HG03469 (cell line): ENCODE measurements around the gene TBC1D5.
"Not testable (repeated sequence)": the region's sequence is repeated elsewhere in the genome, so short reads cannot be mapped to it uniquely, and the experiment has no call there.

Experiments
- ATAC-seq: cut with Tn5 transposase; IDR thresholded peaks from one replicate; pipeline ENCODE4 v1.9.1; 2021; ENCODE audit warnings: mild to moderate bottlenecking, moderate library complexity, moderate number of reproducible peaks; ENCODE audit not compliant: unreplicated experiment

Gene TBC1D5

DNA sequence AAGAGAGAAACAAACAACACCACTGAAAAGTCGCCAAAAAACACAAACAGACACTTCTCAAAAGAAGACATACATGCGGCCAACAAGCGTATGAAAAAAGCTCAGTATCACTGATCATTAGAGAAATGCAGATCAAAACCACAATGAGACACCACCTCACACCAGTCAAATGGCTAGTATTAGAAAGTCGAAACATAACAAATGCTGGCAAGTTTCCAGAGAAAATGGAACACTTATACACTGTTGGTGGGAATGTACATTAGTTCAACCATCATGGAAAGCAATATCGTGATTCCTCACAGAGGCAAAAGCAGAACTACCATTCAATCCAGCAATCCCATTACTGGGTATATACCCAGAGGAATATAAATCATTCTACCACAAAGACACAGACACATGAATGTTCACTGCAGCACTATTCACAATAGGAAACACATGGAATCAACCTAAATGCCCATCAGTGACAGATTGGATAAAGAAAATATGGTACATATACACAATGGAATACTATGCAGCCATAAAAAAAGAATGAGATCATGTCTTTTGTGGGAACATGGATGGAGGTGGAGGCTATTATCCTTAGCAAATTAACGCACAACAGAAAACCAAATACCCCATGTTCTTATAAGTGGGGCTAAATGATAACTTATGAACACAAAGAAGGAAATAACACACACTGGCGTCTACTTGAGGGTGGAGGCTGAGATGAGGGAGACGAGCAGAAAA lies 93.6 kb downstream of the TBC1D5 start:
- not testable (repeated sequence) for ATAC-seq

DNA sequence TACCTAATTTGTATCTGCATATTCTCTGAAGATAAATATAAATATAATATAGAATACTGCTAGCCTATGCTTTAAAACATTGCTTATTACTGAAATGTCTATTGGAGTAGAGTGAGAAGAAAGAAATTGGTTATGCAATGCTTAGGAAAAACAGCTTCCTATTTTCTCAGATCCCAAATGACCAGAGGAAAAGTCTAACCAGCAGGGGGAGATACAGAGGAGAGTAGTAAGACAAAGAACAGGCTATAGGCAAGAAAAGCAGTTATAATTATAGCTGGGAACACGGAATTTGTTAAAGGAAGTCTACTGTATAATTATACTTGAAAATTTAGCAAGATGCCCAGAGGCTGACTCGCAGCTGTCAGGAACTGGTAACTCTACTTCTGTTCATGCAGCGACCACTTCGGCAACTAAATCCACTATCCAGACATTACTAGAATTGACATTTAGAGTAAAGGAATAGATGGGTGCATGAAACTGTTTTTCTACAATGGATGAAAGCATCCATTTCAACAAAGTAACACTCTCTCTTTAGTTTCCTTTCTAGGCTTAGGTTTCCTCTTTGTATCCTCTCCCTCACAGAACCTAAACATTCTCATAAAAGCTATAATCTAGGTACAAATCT lies 97.2 kb downstream of the TBC1D5 start:
- ATAC-seq: no peak

DNA sequence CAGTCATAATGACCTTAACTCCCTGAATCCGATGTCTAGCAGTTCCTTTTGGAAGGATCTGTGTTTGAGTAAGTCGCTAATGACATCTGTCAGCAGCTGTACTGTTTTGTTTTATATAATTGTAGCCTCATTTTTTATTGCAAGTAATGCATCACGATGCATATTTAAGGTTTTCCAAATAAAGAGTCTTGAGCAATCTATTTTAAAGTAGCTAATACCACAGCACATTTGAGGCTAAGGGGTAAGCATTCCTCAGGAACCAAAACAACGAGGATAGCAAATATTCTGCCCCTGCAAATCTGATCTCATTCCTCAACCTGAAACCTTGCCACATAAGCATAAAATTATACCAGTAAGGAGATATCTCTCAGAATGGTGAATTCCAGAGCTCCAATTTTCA lies 98.7 kb downstream of the TBC1D5 start:
- ATAC-seq: no peak

DNA sequence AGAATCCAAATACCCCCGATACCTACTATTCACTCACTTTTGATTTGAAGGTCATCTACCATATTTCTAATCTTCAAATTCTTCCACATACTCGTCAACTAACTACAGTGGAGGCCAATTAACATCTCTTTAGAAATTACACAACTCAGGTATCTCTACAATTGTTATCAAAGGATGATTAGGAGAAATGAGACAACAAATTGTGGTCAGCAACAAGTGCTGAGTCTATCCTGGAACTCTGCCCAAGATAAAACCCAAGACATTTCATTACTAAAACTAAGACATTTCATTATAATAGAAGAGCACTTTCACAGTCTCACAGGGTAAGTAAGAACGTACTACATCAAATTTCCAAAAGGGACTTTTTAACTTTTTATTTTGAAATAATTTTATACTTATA lies 100.0 kb downstream of the TBC1D5 start:
- no peak for ATAC-seq

DNA sequence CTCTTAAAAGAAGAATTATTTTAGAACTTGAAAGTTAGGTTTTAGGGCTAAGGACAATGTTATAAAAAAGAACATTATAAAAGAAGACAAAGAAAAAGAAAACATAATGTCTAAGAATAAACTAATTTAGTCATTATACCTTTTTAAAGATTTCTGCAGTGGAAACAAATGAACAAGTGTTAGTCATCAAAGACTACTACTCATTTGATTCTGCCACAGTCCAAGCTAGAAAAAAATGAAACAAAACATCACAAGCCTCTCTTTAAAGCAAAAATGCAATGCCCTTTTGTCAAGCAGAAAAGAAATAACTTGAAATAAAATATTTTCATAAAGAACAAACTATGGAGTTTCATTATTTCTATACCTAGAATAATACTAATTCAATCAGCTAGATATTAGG lies 102.0 kb downstream of the TBC1D5 start:
- ATAC-seq: no peak

DNA sequence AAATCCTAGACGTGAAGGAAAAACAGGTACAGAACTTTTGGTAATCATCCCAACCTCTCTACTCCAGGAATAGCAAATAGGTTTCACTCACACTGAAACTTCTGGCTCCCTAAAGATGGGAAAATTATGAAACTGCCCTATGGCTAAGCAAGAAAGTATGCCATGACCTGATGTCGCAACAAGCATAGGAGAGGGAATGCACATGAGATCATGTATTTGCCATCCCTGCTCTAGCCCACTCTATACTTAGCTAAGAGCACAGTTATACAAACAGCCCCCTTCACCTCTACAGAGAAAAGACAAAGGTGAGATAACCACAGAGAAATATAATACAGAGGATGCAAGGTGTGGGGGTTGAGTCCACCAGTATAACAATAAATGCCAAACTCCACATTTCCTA lies 102.7 kb downstream of the TBC1D5 start:
- no peak for ATAC-seq

GRCh38 chr3:17639257-17639656 lies 103.2 kb downstream of the TBC1D5 start:
- no peak for ATAC-seq

- no peak for ATAC-seq
These were observed 104.1 kb downstream of the TBC1D5 start for GRCh38 chr3:17638356-17638755.

GRCh38 chr3:17635675-17636074 lies 106.8 kb downstream of the TBC1D5 start:
- ATAC-seq: not testable (repeated sequence)

- no peak for ATAC-seq
These were observed 107.5 kb downstream of the TBC1D5 start for GRCh38 chr3:17634964-17635363.

DNA sequence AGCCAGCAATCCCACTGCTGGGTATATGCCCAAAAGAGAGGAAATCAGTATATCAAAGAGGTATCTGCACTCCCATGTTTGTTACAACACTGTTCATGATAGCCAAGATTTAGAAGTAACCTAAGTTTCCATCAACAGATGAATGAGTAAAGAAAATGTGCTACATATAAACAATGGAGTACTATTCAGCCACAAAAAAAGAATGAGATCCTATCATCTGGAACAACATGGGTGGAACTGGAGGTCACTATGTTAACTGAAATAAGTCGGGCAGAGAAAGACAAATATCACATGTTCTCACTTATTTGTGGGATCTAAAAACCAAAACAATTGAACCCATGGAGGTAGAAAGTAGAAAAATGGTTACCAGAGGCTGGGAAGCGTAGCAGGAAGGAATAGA lies 108.2 kb downstream of the TBC1D5 start:
- no peak for ATAC-seq

- peak; percentile 54 for ATAC-seq
These were observed 109.9 kb downstream of the TBC1D5 start for GRCh38 chr3:17632401-17633100.

DNA sequence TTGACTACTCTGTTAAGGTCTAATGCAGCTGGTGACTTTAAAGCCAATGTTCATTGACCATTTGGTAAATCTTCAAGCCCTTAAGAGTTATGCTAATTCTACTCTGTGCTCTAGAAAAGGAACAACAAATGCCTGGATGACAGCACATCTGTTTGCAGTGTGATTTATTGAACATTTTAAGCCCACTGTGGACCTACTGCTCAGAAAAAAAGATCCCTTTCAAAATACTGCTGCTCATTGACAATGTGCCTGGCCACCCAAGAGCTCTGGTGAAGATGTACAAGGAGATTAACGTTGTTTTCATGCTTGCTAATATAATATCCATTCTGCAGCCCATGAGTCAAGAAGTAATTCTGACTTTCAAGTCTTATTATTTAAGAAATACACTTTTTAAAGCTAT lies 110.8 kb downstream of the TBC1D5 start:
- no peak for ATAC-seq

- no peak for ATAC-seq
These were observed 113.0 kb downstream of the TBC1D5 start for GRCh38 chr3:17629400-17629799.

DNA sequence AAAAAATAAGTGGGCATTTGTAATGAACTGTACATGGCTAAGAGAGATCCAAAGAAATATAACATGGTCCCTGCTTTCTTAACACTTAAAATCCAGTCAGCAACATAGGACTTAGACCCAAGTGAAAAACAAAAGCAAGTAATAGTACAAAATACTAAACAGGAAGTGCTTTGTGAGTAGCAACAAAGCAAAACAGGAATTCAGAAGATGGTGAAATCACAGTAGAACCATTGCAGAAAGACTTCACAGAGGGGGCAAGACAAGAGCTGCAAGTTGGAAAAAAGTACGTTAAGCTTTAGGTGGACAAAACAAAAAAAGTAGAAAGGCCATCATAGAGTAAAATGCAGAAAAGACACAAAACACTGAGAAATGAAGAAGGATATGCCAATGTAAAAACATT lies 116.0 kb downstream of the TBC1D5 start:
- ATAC-seq: no peak

GRCh38 chr3:17625133-17625532 lies 117.3 kb downstream of the TBC1D5 start:
- ATAC-seq: no peak

GRCh38 chr3:17623464-17623863 lies 119.0 kb downstream of the TBC1D5 start:
- no peak for ATAC-seq

GRCh38 chr3:17619968-17620367 lies 122.5 kb downstream of the TBC1D5 start:
- no peak for ATAC-seq

DNA sequence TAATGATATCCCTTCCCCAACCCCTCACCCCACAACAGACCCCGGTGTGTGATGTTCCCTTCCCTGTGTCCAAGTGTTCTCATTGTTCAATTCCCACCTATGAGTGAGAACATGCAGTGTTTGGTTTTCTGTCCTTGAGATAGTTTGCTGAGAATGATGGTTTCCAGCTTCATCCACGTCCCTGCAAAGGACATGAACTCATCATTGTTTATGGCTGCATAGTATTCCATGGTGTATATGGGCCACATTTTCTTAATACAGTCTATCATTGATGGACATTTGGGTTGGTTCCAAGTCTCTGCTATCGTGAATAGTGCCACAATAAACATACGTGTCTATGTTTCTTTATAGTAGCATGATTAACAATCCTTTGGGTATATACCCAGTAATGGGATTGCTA lies 129.4 kb downstream of the TBC1D5 start:
- not testable (repeated sequence) for ATAC-seq

DNA sequence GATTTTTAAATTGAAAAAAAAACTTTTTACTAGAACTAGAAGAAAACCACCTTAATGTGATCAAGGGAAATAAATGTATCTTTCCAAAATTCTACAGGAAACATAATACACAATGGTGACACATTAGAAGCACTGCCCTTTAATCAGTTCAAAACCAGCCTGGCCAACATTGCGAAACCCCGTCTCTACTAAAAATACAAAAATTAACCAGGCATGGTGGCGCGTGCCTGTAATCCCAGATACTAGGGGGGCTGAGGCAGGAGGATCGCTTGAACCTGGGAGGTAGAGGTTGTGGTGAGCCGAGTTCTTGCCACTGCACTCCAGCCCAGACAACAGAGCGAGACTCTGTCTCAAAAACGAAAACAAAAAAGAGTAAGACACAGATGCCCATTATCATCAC lies 134.5 kb downstream of the TBC1D5 start:
- no peak for ATAC-seq

GRCh38 chr3:17605934-17606333 lies 136.5 kb downstream of the TBC1D5 start:
- no peak for ATAC-seq

DNA sequence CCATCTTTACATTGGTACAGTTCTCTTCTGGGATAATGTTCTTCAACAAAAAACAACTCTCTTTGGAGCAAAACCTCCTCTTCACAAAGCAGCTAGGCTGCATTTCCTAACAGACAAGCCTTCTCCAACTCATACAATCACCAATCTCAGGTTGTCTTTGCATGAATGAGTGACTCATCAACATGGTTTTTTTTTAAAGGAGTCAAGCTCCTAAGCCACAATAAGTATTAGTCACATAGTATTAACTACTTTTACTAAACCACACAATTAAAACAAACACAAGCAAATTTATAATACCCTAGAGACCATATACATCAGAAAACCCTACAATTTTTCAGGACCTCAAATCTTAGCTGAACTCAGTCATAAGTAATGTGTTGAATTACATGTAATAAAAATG lies 137.4 kb downstream of the TBC1D5 start:
- no peak for ATAC-seq
